Measurements from ENCODE around the gene PUDP.

Gene PUDP

GRCh38 chrX:7131621-7132020 lies 16.3 kb downstream of the PUDP start:
- no peak overlapping the region for H3K4me3 ChIP-seq (ENCODE audit: control insufficient read depth, low read depth, low read length)
- TF ChIP-seq CTCF (IDR thresholded peaks at IDR 0.05; ENCODE audit: control insufficient read depth, insufficient read depth, low read depth, low read length, missing control alignments) = no peak
- no peak for DNase-seq (ENCODE audit: low read depth)

GRCh38 chrX:7127056-7127455 lies 20.9 kb downstream of the PUDP start:
- no peak overlapping the region for H3K4me3 ChIP-seq (ENCODE audit: control insufficient read depth, low read depth, low read length)
- DNase-seq (ENCODE audit: low read depth) = no peak
- no peak for TF ChIP-seq CTCF (IDR thresholded peaks at IDR 0.05; ENCODE audit: control insufficient read depth, insufficient read depth, low read depth, low read length, missing control alignments)

GRCh38 chrX:7120878-7121219 lies 27.1 kb downstream of the PUDP start:
- TF ChIP-seq CTCF (IDR thresholded peaks at IDR 0.05; ENCODE audit: control insufficient read depth, insufficient read depth, low read depth, low read length, missing control alignments) = no peak
- no peak for DNase-seq (ENCODE audit: low read depth)
- H3K4me3 ChIP-seq (ENCODE audit: control insufficient read depth, low read depth, low read length) = no peak overlapping the region

- no peak overlapping the region for H3K4me3 ChIP-seq (ENCODE audit: control insufficient read depth, low read depth, low read length)
- no peak for DNase-seq (ENCODE audit: low read depth)
- no peak for TF ChIP-seq CTCF (IDR thresholded peaks at IDR 0.05; ENCODE audit: control insufficient read depth, insufficient read depth, low read depth, low read length, missing control alignments)
These were observed 27.7 kb downstream of the PUDP start for GRCh38 chrX:7119950-7120877.

GRCh38 chrX:7117587-7117986 lies 30.4 kb downstream of the PUDP start:
- no peak for TF ChIP-seq CTCF (IDR thresholded peaks at IDR 0.05; ENCODE audit: control insufficient read depth, insufficient read depth, low read depth, low read length, missing control alignments)
- no peak overlapping the region for H3K4me3 ChIP-seq (ENCODE audit: control insufficient read depth, low read depth, low read length)
- no peak for DNase-seq (ENCODE audit: low read depth)

- no peak overlapping the region for H3K4me3 ChIP-seq (ENCODE audit: control insufficient read depth, low read depth, low read length)
- no peak for DNase-seq (ENCODE audit: low read depth)
- no peak for TF ChIP-seq CTCF (IDR thresholded peaks at IDR 0.05; ENCODE audit: control insufficient read depth, insufficient read depth, low read depth, low read length, missing control alignments)
These were observed 31.9 kb downstream of the PUDP start for GRCh38 chrX:7116081-7116480.
